SKM-1 treated with dmso at 0.1 percent for 144 hours (cell line): ENCODE measurements around the gene NTNG2.

Experiments
- DNase-seq: peaks from one replicate; lab custom pipeline; 2025; ENCODE audit not compliant: unreplicated experiment; lab: John Stamatoyannopoulos, UW

The NTNG2 gene

DNA sequence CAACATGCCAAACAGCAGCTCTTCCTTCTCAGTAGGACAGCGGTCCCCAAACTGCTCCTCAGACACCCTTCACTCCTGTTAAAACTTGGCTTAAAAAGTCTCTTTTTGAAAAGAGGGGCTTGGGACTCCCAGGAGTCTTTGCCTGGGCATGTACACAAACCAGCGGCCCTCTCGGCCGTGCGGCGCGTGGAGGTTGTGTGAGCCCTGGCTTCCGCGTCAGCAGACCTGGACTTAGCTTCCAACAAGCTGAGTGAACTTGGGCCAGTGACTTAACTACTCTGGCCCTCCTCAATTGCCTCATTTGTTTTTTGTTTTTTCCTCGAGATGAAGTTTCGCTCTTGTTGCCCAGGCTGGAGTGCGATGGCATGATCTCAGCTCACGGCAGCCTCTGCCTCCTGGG, 15.3 kb upstream of the NTNG2 start:
- no peak for DNase-seq

DNA sequence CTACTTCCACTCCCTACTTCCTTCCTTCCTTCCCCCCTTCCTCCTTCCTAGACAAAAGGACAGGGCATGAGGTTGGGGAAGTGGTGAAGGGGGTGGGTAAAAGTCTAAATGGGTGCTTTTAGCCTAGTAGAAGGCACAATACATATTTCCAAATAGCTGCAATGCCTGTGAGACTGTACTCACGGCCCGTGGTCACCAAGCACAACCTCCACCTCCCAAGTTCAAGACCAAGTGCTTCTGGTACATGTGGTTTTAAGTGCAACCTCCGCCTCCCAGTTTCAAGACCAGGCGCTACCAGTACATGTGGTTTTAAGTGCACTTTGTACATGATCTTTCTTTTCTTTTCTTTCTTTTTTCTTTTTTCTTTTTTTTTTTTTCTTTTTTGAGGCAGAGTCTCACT, 14.5 kb upstream of the NTNG2 start:
- DNase-seq, result no peak

DNA sequence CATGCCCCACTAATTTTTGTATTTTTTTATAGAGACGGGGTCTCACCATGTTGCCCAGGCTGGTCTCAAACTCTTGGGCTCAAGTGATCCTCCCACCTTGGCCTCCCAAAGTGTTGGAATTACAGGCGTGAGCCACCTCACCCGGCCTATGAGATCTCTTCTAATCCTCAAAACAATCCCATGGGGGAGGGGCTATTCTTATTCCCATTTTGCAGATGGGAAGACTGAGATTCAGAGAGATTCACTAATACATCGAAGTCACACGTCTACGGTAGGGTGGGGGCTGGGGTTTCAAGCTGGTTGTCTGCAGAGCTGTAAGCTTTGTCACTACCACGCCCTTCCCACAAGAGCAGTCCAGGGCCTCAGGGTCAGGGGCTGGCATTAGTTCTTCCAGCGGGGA, 14.0 kb upstream of the NTNG2 start:
- DNase-seq, result no peak

- no peak for DNase-seq
These were observed 11.6 kb upstream of the NTNG2 start for GRCh38 chr9:132150256-132150655.

DNA sequence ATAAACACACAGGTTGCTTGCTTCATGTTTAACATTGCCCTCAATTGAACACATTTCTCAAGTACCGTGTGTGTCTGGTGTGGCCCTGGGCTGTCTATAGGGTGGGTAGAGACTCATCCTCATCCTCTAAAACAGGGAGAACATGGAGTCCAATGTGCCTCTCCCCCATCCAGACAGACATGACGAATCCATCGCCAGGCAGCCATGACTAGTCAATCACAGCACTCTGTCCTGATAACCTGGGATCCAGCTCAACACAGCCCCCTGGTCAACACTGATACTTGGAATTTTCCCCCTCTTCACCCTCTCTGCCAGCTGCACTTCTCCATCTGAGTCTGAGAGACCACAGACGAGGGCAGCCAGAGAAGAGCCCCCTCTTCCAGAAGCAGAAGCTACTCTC, 10.7 kb upstream of the NTNG2 start:
- DNase-seq, result no peak

GRCh38 chr9:132152231-132152630, 9.6 kb upstream of the NTNG2 start:
- no peak for DNase-seq

- DNase-seq, result no peak
These were observed 6.8 kb upstream of the NTNG2 start for GRCh38 chr9:132154863-132155567.

- no peak for DNase-seq
These were observed 6.3 kb upstream of the NTNG2 start for GRCh38 chr9:132155568-132155895.

DNA sequence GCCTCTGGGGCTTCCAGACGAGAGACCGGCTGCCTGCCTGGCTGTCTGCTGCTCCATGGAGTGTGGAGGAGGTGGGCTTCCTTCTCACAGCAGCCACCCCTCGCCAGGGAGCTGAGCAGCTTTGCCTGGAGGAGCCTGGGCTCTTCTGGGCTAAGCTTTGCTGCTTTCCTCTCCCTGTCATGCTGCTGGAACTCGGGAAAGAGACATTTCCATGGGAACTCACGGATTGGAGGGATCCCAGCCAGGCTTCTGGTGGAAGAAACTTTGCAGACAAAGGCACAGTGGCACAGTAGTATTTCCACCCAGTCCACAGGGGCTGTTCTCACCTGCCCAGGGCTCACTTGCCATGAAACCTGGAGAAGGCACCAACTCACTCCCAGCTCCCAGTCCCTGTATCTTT, 5.6 kb upstream of the NTNG2 start:
- DNase-seq, result no peak

GRCh38 chr9:132157347-132158116, 4.3 kb upstream of the NTNG2 start:
- no peak for DNase-seq

- DNase-seq, result peak; percentile 81
These were observed 786 bp upstream of the NTNG2 start for GRCh38 chr9:132160802-132161742.

GRCh38 chr9:132162764-132163456, 1.1 kb downstream of the NTNG2 start:
- DNase-seq, result no peak

- DNase-seq, result no peak
These were observed 1.6 kb downstream of the NTNG2 start for GRCh38 chr9:132163457-132163875.

- no peak for DNase-seq
These were observed 2.2 kb downstream of the NTNG2 start for GRCh38 chr9:132163876-132164603.

DNA sequence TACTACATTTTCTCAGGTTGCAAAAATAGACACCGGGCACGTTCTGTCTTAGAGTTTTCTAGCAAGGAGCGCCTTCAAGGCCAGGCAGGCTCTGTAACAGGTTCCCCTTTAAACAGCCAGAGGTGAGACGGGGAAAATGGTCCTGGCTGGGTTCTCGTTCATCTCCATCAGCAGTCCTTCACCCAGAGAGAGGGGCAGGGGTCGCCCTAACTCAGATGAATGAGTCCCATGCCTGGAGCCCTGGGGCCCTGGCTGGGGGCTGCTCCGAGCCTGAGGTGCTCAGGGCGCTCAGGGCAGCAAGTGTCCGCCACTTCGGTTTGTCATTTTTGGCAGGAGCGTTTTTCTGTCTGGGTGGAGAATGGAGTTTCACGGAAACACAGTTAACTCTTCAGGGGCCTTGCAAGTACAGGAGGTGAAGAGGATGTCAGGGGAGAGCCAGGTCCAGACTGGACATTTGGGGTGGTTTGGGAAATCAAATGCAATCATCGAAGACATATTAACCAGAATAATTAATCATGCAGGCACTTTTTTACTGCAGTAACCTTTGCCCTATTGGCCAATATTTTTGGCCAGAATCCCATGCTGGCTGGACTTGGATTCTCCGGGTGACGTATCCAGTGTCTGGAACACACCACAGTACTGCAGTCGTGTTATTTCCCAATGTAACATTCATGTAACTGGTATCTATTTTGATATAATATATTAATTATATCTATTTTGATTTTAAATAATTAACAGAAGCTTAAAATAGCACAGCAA, 2.9 kb downstream of the NTNG2 start:
- DNase-seq, result no peak

GRCh38 chr9:132166599-132166998, 4.7 kb downstream of the NTNG2 start:
- DNase-seq, result no peak

GRCh38 chr9:132167192-132167591, 5.3 kb downstream of the NTNG2 start:
- DNase-seq, result no peak

DNA sequence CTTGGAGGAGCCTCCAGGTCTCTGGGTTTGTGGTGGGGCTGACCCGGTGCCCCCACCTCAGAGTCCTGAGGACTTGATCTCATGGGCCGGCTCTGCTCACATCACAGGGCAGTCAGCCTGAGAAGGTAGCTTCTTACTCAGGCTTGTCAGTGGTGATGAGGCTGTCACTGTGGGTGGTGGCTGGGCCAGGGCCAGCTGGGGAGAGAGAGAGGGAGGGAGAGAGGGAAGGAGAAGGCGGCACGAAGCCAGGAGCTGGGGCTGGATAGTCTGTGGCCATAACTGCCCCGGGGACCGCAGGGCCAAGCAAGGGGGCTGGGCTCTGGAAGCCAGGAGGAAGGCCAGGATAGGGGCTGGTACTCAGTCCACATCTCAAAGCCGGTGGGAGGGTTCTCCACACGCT, 6.5 kb downstream of the NTNG2 start:
- DNase-seq, result no peak

DNA sequence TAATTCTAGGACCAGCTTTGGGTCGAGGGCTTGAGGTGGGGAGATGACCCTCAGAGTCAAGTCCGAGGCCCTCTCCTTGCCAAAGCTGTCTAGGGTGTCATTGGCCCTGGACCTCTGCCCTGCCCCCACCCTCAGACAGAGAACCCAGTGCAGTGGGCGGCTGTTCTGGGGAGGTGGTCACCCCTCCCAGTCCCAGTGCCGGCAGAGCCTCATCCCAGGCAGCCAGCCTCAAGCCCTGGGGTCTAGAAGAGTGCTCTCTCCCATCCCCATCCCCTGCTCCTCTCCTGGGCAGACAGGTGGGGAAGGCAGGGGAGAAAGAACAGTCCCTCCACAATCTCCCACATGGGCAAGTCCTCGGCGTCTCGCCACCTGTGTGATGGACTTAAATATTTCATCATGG, 7.0 kb downstream of the NTNG2 start:
- no peak for DNase-seq
